Suprapubic skin (tissue), 4 donors: Measurements from ENCODE around the gene SCNM1. TPM values are rescaled to one million over a fixed set of nuclear protein-coding genes. Genes with fewer than 3 reads are reported as not detected.
"Not testable (repeated sequence)": the region's sequence is repeated elsewhere in the genome, so short reads cannot be mapped to it uniquely, and the experiment has no call there.

Experiments used
- DNase-seq, 2 donors: peaks; one replicate each; pipeline ENCODE4 v3.0.0-alpha.2; 2019; ENCODE audit warnings: low spot score in 2 of 2
- H3K27ac ChIP-seq: fragments of 200-600 bp; sonication (generic); one replicate; pipeline ENCODE4 v1.5.1; 2019
- H3K27me3 ChIP-seq: fragments of 200-600 bp; sonication (generic); one replicate; pipeline ENCODE4 v1.5.1; 2019
- H3K36me3 ChIP-seq: fragments of 200-600 bp; sonication (generic); one replicate; pipeline ENCODE4 v1.5.1; 2019
- H3K4me1 ChIP-seq: fragments of 200-600 bp; sonication (generic); one replicate; pipeline ENCODE4 v1.5.1; 2019
- H3K4me3 ChIP-seq: fragments of 200-600 bp; sonication (generic); one replicate; pipeline ENCODE4 v1.5.1; 2019; ENCODE audit warnings: mild to moderate bottlenecking
- H3K9me3 ChIP-seq: fragments of 200-600 bp; sonication (generic); one replicate; pipeline ENCODE4 v1.5.1; 2019
- CTCF ChIP-seq, 2 donors: fragments of 200-600 bp in 1 of 2; fragments of 450-650 bp in 1 of 2; sonication (generic) in 1 of 2; IDR thresholded peaks; one replicate each; pipeline ENCODE4 v1.5.1; 2016 to 2019; ENCODE audit warnings: antibody characterized with exemption in 2 of 2, mild to moderate bottlenecking in 1 of 2, moderate library complexity in 1 of 2
- EP300 ChIP-seq: sonication (generic); formaldehyde crosslinking; IDR thresholded peaks from one replicate; pipeline ENCODE4 v1.6.1; 2017; ENCODE audit warnings: antibody characterized with exemption
- POLR2A ChIP-seq, 2 donors: fragments of 450-650 bp; IDR thresholded peaks; one replicate each; pipeline ENCODE4 v1.6.1; 2017; ENCODE audit warnings: antibody characterized with exemption in 2 of 2, mild to moderate bottlenecking in 2 of 2, moderate library complexity in 2 of 2
- POLR2AphosphoS5 ChIP-seq, 3 donors: sonication (generic); formaldehyde crosslinking; IDR thresholded peaks; one replicate each; pipeline ENCODE4 v1.6.1; 2017; ENCODE audit warnings: antibody characterized with exemption in 3 of 3
- WGBS: methylation state at CpG from one replicate; pipeline ENCODE4 v1.1.5; 2018; 5-methylcytosine and 5-hydroxymethylcytosine counted together
- total RNA-seq, 4 donors: library from RNA; depleted of rRNA; stranded (reverse); fragments of >200 nt; gene quantifications; one replicate each; pipeline ENCODE4 v1.1.0, GENCODE V29; 2016

Gene SCNM1
- total RNA-seq, 4 donors from 2014 or later = 29.6 to 40.6 (median 35.4) TPM

- under 1% methylated on average over 42 of the region's 42 CpGs for WGBS
Observed at GRCh38 chr1:151189637-151190445, 23.9 kb downstream of the SCNM1 start, which contains the start of gene VPS72. Gene VPS72 (minus strand): TSS chr1:151190197. CDS start chr1:151190121, 76 bp downstream.

GRCh38 chr1:151192047-151192446 is 26.1 kb downstream of the SCNM1 start:
- H3K27ac ChIP-seq = no peak overlapping the region
- H3K4me1 ChIP-seq = peaks cover 42% of the 10 kb centered on the region
- no peaks in the 10 kb centered on the region for H3K36me3 ChIP-seq
- TF ChIP-seq CTCF (IDR thresholded peaks at IDR 0.05) (no peak), EP300 (no peak), POLR2A (IDR thresholded peaks at IDR 0.05) (no peak), POLR2AphosphoS5 (IDR thresholded peaks at IDR 0.05) (no peak)
- 85% methylated on average over 7 of the region's 7 CpGs for WGBS
- no peaks in the 10 kb centered on the region for H3K27me3 ChIP-seq
- no peaks in the 10 kb centered on the region for H3K9me3 ChIP-seq
- peak in 1 of 2 donors; percentile 18 for DNase-seq
- no peak overlapping the region for H3K4me3 ChIP-seq

More at GRCh38 chr1:151189637-151190445, 23.9 kb downstream of the SCNM1 start, which contains the start of gene VPS72:
- DNase-seq = peak; percentile 91 to 92
- peaks cover 30% of the 10 kb centered on the region for H3K4me1 ChIP-seq
- H3K4me3 ChIP-seq = peak within 1 kb of the TSS; percentile 81
- peaks cover 12% of the 10 kb centered on the region for H3K36me3 ChIP-seq
- TF ChIP-seq EP300 (no peak), POLR2AphosphoS5 (IDR thresholded peaks at IDR 0.05) (peak in 2 of 3 donors; percentile 18 to 56)
- no peaks in the 10 kb centered on the region for H3K9me3 ChIP-seq
- H3K27ac ChIP-seq = peak within 1 kb of the TSS; percentile 88
- H3K27me3 ChIP-seq = no peaks in the 10 kb centered on the region

- H3K27ac ChIP-seq = no peak overlapping the region
- WGBS = 62% methylated on average over 6 of the region's 6 CpGs
- no peak overlapping the region for H3K4me3 ChIP-seq
- H3K9me3 ChIP-seq = no peaks in the 10 kb centered on the region
- no peak for DNase-seq
- H3K4me1 ChIP-seq = peaks cover 45% of the 10 kb centered on the region
- no peaks in the 10 kb centered on the region for H3K27me3 ChIP-seq
- no peaks in the 10 kb centered on the region for H3K36me3 ChIP-seq
- no peak for TF ChIP-seq POLR2AphosphoS5 (IDR thresholded peaks at IDR 0.05)
Observed at GRCh38 chr1:151193304-151193703, 27.4 kb downstream of the SCNM1 start.

- WGBS = 83% methylated on average over 1 of the region's 1 CpG
- H3K27ac ChIP-seq = peak overlapping the region; percentile 81
- peaks cover 40% of the 10 kb centered on the region for H3K4me1 ChIP-seq
- TF ChIP-seq CTCF (IDR thresholded peaks at IDR 0.05) (no peak), EP300 (no peak), POLR2A (IDR thresholded peaks at IDR 0.05) (no peak), POLR2AphosphoS5 (IDR thresholded peaks at IDR 0.05) (no peak)
- no peaks in the 10 kb centered on the region for H3K9me3 ChIP-seq
- no peaks in the 10 kb centered on the region for H3K36me3 ChIP-seq
- no peak for DNase-seq
- no peak overlapping the region for H3K4me3 ChIP-seq
- H3K27me3 ChIP-seq = no peaks in the 10 kb centered on the region
Observed at GRCh38 chr1:151193856-151194255, 27.9 kb downstream of the SCNM1 start.

GRCh38 chr1:151194894-151195594 is 29.1 kb downstream of the SCNM1 start:
- TF ChIP-seq POLR2AphosphoS5 (IDR thresholded peaks at IDR 0.05) = peak; percentile 41 to 91 (median 75)
- H3K4me1 ChIP-seq = peaks cover 41% of the 10 kb centered on the region
- DNase-seq = peak; percentile 92
- not testable (repeated sequence) for H3K9me3 ChIP-seq, H3K27me3 ChIP-seq, H3K36me3 ChIP-seq
- peak overlapping the region; percentile 81 for H3K27ac ChIP-seq
- H3K4me3 ChIP-seq = peak overlapping the region; percentile 35
- 55% methylated on average over 17 of the region's 17 CpGs for WGBS

GRCh38 chr1:151196292-151196800 is 30.4 kb downstream of the SCNM1 start:
- H3K36me3 ChIP-seq = no peaks in the 10 kb centered on the region
- H3K4me3 ChIP-seq = peak overlapping the region; percentile 35
- no peaks in the 10 kb centered on the region for H3K9me3 ChIP-seq
- WGBS = 33% methylated on average over 14 of the region's 14 CpGs
- H3K27me3 ChIP-seq = no peaks in the 10 kb centered on the region
- TF ChIP-seq CTCF (IDR thresholded peaks at IDR 0.05) = peak; percentile 32 to 35
- TF ChIP-seq EP300 = no peak
- H3K27ac ChIP-seq = peak overlapping the region; percentile 81
- peaks cover 47% of the 10 kb centered on the region for H3K4me1 ChIP-seq
- DNase-seq = peak in 1 of 2 donors; percentile 72
